Stromal cell of bone marrow (primary cell): Measurements from ENCODE around the gene DKC1.
"Not testable (repeated sequence)": the region's sequence is repeated elsewhere in the genome, so short reads cannot be mapped to it uniquely, and the experiment has no call there.

Experiments
- DNase-seq: peaks from one replicate; pipeline ENCODE4 v3.0.0-alpha.2; 2012; ENCODE audit warnings: low read depth

The DKC1 gene

GRCh38 chrX:154793084-154793795, 30.6 kb downstream of the DKC1 start:
- DNase-seq: no peak

- DNase-seq: no peak
Observed at GRCh38 chrX:154795016-154795415, 32.4 kb downstream of the DKC1 start.

- DNase-seq: no peak
Observed at GRCh38 chrX:154797006-154797405, 34.3 kb downstream of the DKC1 start.

- no peak for DNase-seq
Observed at GRCh38 chrX:154799556-154800348, 37.1 kb downstream of the DKC1 start.

GRCh38 chrX:154800478-154801210, 38.0 kb downstream of the DKC1 start:
- DNase-seq: no peak

GRCh38 chrX:154802947-154803346, 40.3 kb downstream of the DKC1 start:
- no peak for DNase-seq

- DNase-seq: no peak
Observed at GRCh38 chrX:154804261-154804956, 41.7 kb downstream of the DKC1 start.

- DNase-seq: peak; percentile 43
Observed at GRCh38 chrX:154804957-154805695, 42.5 kb downstream of the DKC1 start, which contains the start of gene MPP1. MPP1 (minus strand) TSS chrX:154805485; CDS start chrX:154805373, 112 bp downstream.

- DNase-seq: no peak
Observed at GRCh38 chrX:154805696-154806091, 43.0 kb downstream of the DKC1 start.

GRCh38 chrX:154806837-154807501, 44.3 kb downstream of the DKC1 start:
- DNase-seq: no peak

GRCh38 chrX:154809939-154810665, 47.4 kb downstream of the DKC1 start:
- no peak for DNase-seq

GRCh38 chrX:154812341-154813101, 49.9 kb downstream of the DKC1 start:
- DNase-seq: no peak

- DNase-seq: no peak
Observed at GRCh38 chrX:154813801-154814200, 51.1 kb downstream of the DKC1 start.

- DNase-seq: no peak
Observed at GRCh38 chrX:154815274-154815818, 52.7 kb downstream of the DKC1 start.

- DNase-seq: not testable (repeated sequence)
Observed at GRCh38 chrX:154816326-154816898, 53.7 kb downstream of the DKC1 start.

GRCh38 chrX:154817048-154817618, 54.5 kb downstream of the DKC1 start:
- not testable (repeated sequence) for DNase-seq

- no peak for DNase-seq
Observed at GRCh38 chrX:154818916-154819770, 56.5 kb downstream of the DKC1 start.
